HCT116 (cell line): Measurements from ENCODE around the gene CENPB. TPM values are rescaled to one million over a fixed set of nuclear protein-coding genes. Genes with fewer than 3 reads are reported as not detected.

ENCODE experiments used
- ATAC-seq: fragments of 200-7000 bp; cut with Tn5 transposase; 2 replicates; pipeline ENCODE4 v1.9.1; 2020; ENCODE audit warnings: mild to moderate bottlenecking, moderate library complexity
- BruUV-seq: library from RNA; stranded (reverse); fragments of 400-500 nt; replicated peaks from 2 replicates; lab custom pipeline; 2021; lab: Mats Ljungman, UMichigan
- CTCF ChIA-PET: fragments of 300-600 bp; sonication (Branson Sonifier 250); formaldehyde crosslinking; loops from one replicate; lab custom pipeline; 2021; ENCODE audit warnings: antibody characterized with exemption; lab: Charles Lee
- POLR2A ChIA-PET: fragments of 300-600, 350-600 bp; sonication (Branson Sonifier 250); formaldehyde crosslinking; loops from one replicate; lab custom pipeline; 2021; ENCODE audit warnings: antibody characterized with exemption; lab: Charles Lee
- RAD21 ChIA-PET, 2 experiments: fragments of 300-600 bp; sonication (Branson Sonifier 250); formaldehyde crosslinking; loops; one replicate each; lab custom pipeline; 2023; ENCODE audit warnings: low total read pairs in 2 of 2; ENCODE audit not compliant: uncharacterized antibody in 2 of 2, unreplicated experiment in 2 of 2, low non-redundant PET in 1 of 2; lab: Charles Lee
- DNase-seq: peaks from one replicate; pipeline ENCODE4 v3.0.0-alpha.2; 2010; ENCODE audit warnings: low read depth, low spot score
- H2AFZ ChIP-seq: fragments of 200-600 bp; shearing (Covaris generic), sonication (generic); 2 replicates; pipeline ENCODE4 v1.6.1; 2017; ENCODE audit warnings: low read depth, mixed run types, mixed read lengths, antibody characterized with exemption, low read length; ENCODE audit not compliant: poor library complexity, severe bottlenecking
- H3K27ac ChIP-seq: 2 replicates; pipeline ENCODE4 v1.5.1; 2012; ENCODE audit warnings: low read depth, low read length
- H3K27me3 ChIP-seq: fragments of 200-600 bp; sonication (generic); 2 replicates; pipeline ENCODE4 v1.6.1; 2016; ENCODE audit warnings: mixed run types, low read length, mixed read lengths; ENCODE audit not compliant: insufficient read depth
- H3K36me3 ChIP-seq, 2 experiments: fragments of 200-500 bp in 1 of 2; fragments of 200-600 bp in 1 of 2; sonication (Bioruptor generic) in 1 of 2; sonication (generic) in 1 of 2; 2 replicates each; pipeline versions ENCODE4 v1.5.1 to v1.6.1; 2014 to 2016; ENCODE audit warnings: low read length in 2 of 2, inconsistent platforms in 1 of 2, mixed read lengths in 1 of 2, mixed run types in 1 of 2; ENCODE audit not compliant: insufficient read depth in 2 of 2, control insufficient read depth in 1 of 2
- H3K4me1 ChIP-seq, 2 experiments: fragments of 200-600 bp in 1 of 2; sonication (generic) in 1 of 2; 2 replicates each; pipeline versions ENCODE4 v1.5.1 to v1.6.1; 2012 to 2017; ENCODE audit warnings: low read length in 2 of 2, inconsistent platforms in 1 of 2, mild to moderate bottlenecking in 1 of 2, mixed read lengths in 1 of 2, mixed run types in 1 of 2, moderate library complexity in 1 of 2; ENCODE audit not compliant: insufficient read depth in 2 of 2, control insufficient read depth in 1 of 2
- H3K4me2 ChIP-seq: fragments of 200-600 bp; sonication (generic); 2 replicates; pipeline ENCODE4 v1.6.1; 2017; ENCODE audit warnings: mixed run types, low read length, mixed read lengths
- H3K4me3 ChIP-seq, 2 experiments: fragments of 200-600 bp in 1 of 2; sonication (generic) in 1 of 2; replicated peaks in 1 of 2; 2 replicates each; pipeline ENCODE4 v1.5.1; 2011 to 2016; ENCODE audit warnings: low read length in 2 of 2, control low read depth in 1 of 2, low read depth in 1 of 2, mild to moderate bottlenecking in 1 of 2, mixed read lengths in 1 of 2, mixed run types in 1 of 2
- H3K79me2 ChIP-seq: fragments of 200-600 bp; sonication (generic); 2 replicates; pipeline ENCODE4 v1.6.1; 2017; ENCODE audit warnings: mild to moderate bottlenecking, mixed run types, low read length, moderate library complexity, mixed read lengths; ENCODE audit not compliant: insufficient read depth
- H3K9ac ChIP-seq: fragments of 200-600 bp; sonication (generic); 2 replicates; pipeline ENCODE4 v1.6.1; 2016; ENCODE audit warnings: low read length, mixed read lengths
- H3K9me2 ChIP-seq: fragments of 200-600 bp; sonication (generic), shearing (Covaris generic); 2 replicates; pipeline ENCODE4 v1.6.1; 2017; ENCODE audit warnings: mixed run types, mild to moderate bottlenecking, moderate library complexity; ENCODE audit not compliant: insufficient read depth
- H3K9me3 ChIP-seq, 2 experiments: fragments of 200-500 bp in 1 of 2; fragments of 200-600 bp in 1 of 2; sonication (Bioruptor generic) in 1 of 2; sonication (generic) in 1 of 2; 2 replicates each; pipeline ENCODE4 v1.6.1; 2014 to 2017; ENCODE audit warnings: low read length in 2 of 2, mixed read lengths in 2 of 2, inconsistent platforms in 1 of 2, low read depth in 1 of 2, mild to moderate bottlenecking in 1 of 2, mixed run types in 1 of 2, moderate library complexity in 1 of 2; ENCODE audit not compliant: control insufficient read depth in 1 of 2, insufficient read depth in 1 of 2
- H4K20me1 ChIP-seq: fragments of 200-600 bp; sonication (generic), shearing (Covaris generic); 2 replicates; pipeline ENCODE4 v1.6.1; 2017; ENCODE audit warnings: mixed run types, mild to moderate bottlenecking, moderate library complexity; ENCODE audit not compliant: insufficient read depth
- CEBPB ChIP-seq: IDR thresholded peaks from 2 replicates; pipeline ENCODE4 v1.6.1; 2012; ENCODE audit warnings: low read depth
- CTCF ChIP-seq, 3 experiments: fragments of 200-600 bp in 1 of 3; sonication (generic) in 1 of 3; IDR thresholded peaks in 2 of 3; conservative IDR thresholded peaks in 1 of 3; 2 replicates each; pipeline ENCODE4 v1.5.1; 2012 to 2017; ENCODE audit warnings: low read depth in 2 of 3, low read length in 2 of 3, antibody characterized with exemption in 1 of 3, borderline replicate concordance in 1 of 3, control low read depth in 1 of 3, mild to moderate bottlenecking in 1 of 3, mixed read lengths in 1 of 3, mixed run types in 1 of 3, moderate library complexity in 1 of 3; ENCODE audit not compliant: insufficient read depth in 1 of 3
- EGR1 ChIP-seq: IDR thresholded peaks from 2 replicates; pipeline ENCODE4 v1.6.1; 2012; ENCODE audit warnings: low read depth
- POLR2A ChIP-seq: IDR thresholded peaks from 2 replicates; pipeline ENCODE4 v1.7.0; 2011; ENCODE audit warnings: borderline replicate concordance; ENCODE audit not compliant: insufficient read depth, insufficient read length; ENCODE audit errors: extremely low read depth
- RAD21 ChIP-seq: IDR thresholded peaks from 2 replicates; pipeline ENCODE4 v1.6.1; 2012; ENCODE audit warnings: low read depth, mild to moderate bottlenecking
- SIN3A ChIP-seq: IDR thresholded peaks from 2 replicates; pipeline ENCODE4 v1.6.1; 2012; ENCODE audit warnings: low read depth
- SP1 ChIP-seq: IDR thresholded peaks from 2 replicates; pipeline ENCODE4 v1.6.1; 2012; ENCODE audit warnings: low read depth
- TCF7L2 ChIP-seq: IDR thresholded peaks from 2 replicates; pipeline ENCODE4 v1.7.0; 2011; ENCODE audit warnings: borderline replicate concordance, inconsistent platforms; ENCODE audit not compliant: insufficient read depth, insufficient read length; ENCODE audit errors: extremely low read depth
- YY1 ChIP-seq: IDR thresholded peaks from 2 replicates; pipeline ENCODE4 v1.6.1; 2011; ENCODE audit warnings: low read length, low read depth, moderate library complexity, mild to moderate bottlenecking; ENCODE audit not compliant: insufficient replicate concordance; ENCODE audit errors: extremely low read depth
- ZBTB33 ChIP-seq: IDR thresholded peaks from 2 replicates; pipeline ENCODE4 v1.6.1; 2011; ENCODE audit warnings: mild to moderate bottlenecking, low read length, moderate library complexity; ENCODE audit not compliant: insufficient replicate concordance; ENCODE audit errors: extremely low read depth
- ZFX ChIP-seq: fragments of 450-650 bp; IDR thresholded peaks from 2 replicates; pipeline ENCODE4 v1.6.1; 2017
- ZNF274 ChIP-seq: fragments of 200-500 bp; sonication (Bioruptor generic); IDR thresholded peaks from 2 replicates; pipeline ENCODE4 v1.6.1; 2014; ENCODE audit warnings: mild to moderate bottlenecking, low read depth, low read length, inconsistent platforms
- intact Hi-C: fragments of 100-400 bp; cut with micrococcal nuclease; formaldehyde crosslinking; loops from 2 replicates; pipeline ENCODE4 v1.10.0; 2022
- total RNA-seq: library from RNA; stranded (reverse); gene quantifications from one replicate; pipeline ENCODE4 v1.2.1, GENCODE V29; 2021; ENCODE audit not compliant: unreplicated experiment

The CENPB gene
- total RNA-seq, 1 experiment from 2014 or later = 67.2 TPM

DNA sequence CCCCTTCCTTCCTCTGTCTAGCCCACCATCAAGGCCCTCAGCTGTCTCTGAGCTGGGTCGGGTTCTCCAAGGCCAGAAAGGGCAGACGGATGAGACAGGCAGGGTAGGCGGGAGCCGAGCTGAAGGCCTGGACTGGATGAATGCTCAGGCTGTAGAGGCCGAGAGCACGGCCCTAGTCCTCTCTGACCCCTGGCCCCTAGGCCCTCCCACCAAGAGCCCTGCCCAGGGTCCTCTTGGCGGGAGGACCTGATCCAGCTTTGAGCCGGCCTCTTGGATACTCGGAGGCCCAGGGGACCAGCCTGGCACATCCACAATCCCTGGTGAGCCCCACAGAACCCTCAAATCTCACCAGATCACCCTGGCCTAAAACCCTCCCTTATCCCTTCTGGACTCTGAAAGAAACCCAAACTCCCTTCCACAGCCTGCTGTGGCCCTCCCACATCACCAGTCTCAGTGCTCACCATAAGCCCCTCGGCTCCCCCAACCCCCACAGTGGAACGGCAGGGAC lies 27.2 kb downstream of the CENPB start:
- H3K9me2 ChIP-seq = no peaks in the 10 kb centered on the region
- ATAC-seq (no peak), DNase-seq (no peak)
- H3K9ac ChIP-seq = no peak overlapping the region
- TF ChIP-seq ZNF274 (no peak), TCF7L2 (no peak), CTCF (IDR thresholded peaks at IDR 0.05 in 2 of 3, conservative IDR thresholded peaks at IDR 0.05 in 1 of 3; ENCODE audit: borderline replicate concordance in 1 of 3, insufficient read depth in 1 of 3, low read depth in 2 of 3, low read length in 2 of 3) (no peak), SIN3A (no peak), POLR2A (no peak), YY1 (no peak), CEBPB (no peak), ZBTB33 (no peak), EGR1 (no peak), ZFX (no peak), SP1 (no peak), RAD21 (no peak)
- no peak overlapping the region for H3K4me3 ChIP-seq
- H3K36me3 ChIP-seq = peaks cover 9 to 33% of the 10 kb centered on the region in 2 experiments; a peak in 3 of 4 replicates
- no peaks in the 10 kb centered on the region for H4K20me1 ChIP-seq
- H3K4me2 ChIP-seq = no peak overlapping the region
- no peak overlapping the region for H2AFZ ChIP-seq
- H3K4me1 ChIP-seq = no peaks in the 10 kb centered on the region; a peak in 1 of 4 replicates
- ChIA-PET POLR2A (no interaction called here), CTCF (no interaction called here), RAD21 (no interaction called here)
- no peaks in the 10 kb centered on the region for H3K27me3 ChIP-seq
- no peaks in the 10 kb centered on the region for H3K9me3 ChIP-seq
- peaks cover 28% of the 10 kb centered on the region for H3K79me2 ChIP-seq
- BruUV-seq = no TSS peak
- H3K27ac ChIP-seq = no peak overlapping the region; the same call in 1 of the 2 replicates
- intact Hi-C loops = no loop called here
